Inflammatory macrophage (primary cell): ENCODE measurements around the gene SLC22A1.
"Not testable (repeated sequence)": the region's sequence is repeated elsewhere in the genome, so short reads cannot be mapped to it uniquely, and the experiment has no call there.

Experiments used
- DNase-seq, 2 donors: peaks; one replicate each; pipeline ENCODE4 v3.0.0-alpha.2; 2020 to 2022
- total RNA-seq, 18 experiments: gene quantifications; one replicate each; lab custom pipeline; 2026; ENCODE audit warnings: mixed read lengths in 6 of 18, inconsistent platforms in 2 of 18; lab: John Stamatoyannopoulos, UW

The SLC22A1 gene
- 0.43 to 3.9 (median 1.2) reads per million in 18 experiments for total RNA-seq

DNA sequence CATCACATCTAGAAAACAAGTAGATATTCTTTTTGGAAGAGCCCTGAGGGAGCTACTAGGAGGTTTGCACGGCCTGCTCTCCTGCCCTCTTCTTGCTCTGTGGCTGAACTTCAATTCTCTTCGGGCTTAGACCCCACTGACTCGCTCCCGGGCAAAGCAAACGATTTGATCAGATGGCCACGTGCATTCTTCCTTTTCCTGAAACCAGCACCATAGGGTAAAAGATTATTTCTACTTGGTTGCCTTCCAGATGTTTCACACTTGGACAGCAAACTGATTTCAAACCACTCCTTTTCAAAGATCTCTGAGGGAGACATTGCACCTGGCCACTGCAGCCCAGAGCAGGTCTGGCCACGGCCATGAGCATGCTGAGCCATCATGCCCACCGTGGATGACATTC is at the start of gene SLC22A1:
TSS of gene SLC22A1 (plus strand) at position 258 of the 400 bp plus-strand sequence. CDS start at position 379, 121 bp downstream.
- no peak for DNase-seq

DNA sequence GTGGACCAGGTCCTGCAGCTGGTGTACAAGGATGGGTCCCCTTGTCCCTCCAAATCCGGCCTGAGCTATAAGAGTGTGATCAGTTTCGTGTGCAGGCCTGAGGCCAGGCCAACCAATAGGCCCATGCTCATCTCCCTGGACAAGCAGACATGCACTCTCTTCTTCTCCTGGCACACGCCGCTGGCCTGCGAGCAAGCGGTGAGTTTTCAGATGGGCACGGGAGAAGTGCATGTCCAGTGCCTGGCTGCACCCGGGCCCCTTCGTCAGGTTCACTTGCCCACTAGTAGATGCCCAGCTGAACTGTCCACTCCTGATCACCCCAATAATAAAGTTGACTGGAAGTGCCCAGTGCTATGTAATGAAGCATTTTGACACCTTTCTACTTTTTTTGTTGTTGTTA is 48.3 kb upstream of the SLC22A1 start:
- DNase-seq, result no peak

DNA sequence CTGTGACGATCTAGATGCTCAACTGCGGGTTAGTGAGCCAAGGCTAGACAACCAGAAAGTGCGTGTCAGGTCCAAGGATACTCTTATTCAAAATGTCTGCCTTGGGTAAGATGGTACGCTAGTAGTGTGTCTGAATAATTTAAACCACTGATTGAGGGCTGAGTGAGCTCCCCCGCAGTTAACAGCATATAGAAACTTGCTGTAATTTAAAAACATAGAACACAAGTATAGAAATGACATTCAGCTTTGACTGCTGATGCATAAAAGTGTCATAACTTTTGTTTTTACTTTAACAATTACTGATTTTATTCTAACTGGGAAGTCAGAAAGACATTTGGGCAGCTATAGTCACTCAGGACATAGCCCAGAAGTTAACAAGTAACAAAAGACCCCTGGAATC is 45.6 kb upstream of the SLC22A1 start:
- no peak for DNase-seq

DNA sequence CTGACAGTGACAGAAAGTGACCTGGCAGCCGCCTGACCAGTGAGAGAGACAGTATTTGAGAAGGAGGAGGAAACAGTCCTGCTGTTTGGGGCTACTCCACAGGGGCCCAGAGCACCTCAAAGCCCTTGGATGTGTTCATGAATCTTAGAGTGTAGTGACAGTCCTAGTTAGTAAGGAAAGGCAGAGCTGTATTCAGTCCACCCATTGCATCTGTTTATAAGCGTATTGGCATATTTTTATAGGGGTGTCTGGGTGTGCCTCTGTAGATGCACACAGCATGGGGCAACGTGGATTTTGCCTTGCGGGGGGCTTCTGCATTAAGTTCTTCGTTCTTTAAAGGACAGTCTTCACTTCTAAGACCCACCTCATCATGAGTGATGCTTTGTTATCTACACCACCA is 44.6 kb upstream of the SLC22A1 start:
- DNase-seq, result no peak

DNA sequence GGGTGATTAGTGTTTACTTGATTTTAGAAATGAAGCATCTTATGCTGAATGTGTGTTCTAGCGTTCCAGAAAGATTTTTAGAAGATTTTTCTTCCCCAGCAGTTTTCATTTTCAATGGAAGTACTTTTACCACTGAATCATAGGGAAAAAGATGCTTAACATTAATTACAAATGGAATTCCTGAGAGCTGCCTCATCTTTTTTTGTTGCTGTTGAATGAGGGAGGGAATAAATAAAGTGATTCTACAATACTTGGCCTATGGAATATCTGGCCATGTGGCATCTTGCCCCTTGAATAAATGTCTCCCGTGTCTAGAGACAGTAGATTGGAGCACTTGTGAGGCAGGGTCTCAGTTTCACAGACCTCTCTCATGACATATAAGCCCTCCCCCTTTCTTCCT is 44.1 kb upstream of the SLC22A1 start:
- DNase-seq, result no peak

DNA sequence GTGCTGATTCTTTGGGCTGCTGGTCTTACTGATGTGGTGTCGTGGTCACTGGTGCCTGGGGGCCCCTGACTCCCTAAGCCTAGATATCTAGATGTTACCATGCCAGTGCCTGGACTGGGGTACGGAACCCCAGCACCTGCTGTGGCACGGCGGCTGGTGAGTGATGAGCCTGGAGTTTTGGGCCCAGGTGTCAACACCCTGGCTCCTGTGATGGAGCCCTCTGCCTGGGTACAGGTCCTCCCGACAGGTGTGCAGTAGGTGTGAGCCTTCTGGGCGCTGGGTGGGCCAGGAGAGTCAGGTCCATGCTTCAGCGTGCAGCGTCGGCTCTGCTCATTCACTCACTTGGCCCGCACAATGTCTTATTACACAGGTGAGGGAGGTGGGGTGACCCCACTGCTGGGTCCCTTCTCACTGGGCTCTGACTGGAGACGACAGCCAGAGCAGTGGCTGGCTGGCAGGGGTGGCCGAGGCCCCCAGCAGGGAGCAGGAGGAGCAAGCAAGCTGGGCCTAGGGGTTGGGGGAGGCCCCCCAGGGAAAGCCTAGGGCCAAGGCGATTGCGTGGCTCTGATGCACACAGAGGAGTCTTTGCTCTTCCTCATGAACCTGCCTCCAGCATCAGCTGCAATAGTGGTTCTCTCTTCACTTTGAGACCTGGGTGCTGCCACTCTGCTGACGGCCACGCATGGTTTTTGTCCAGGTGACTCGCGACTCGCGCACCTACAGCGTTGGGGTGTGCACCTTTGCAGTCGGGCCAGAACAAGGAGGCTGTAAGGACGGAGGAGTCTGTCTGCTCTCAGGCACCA is 42.5 kb upstream of the SLC22A1 start:
- DNase-seq, result no peak

DNA sequence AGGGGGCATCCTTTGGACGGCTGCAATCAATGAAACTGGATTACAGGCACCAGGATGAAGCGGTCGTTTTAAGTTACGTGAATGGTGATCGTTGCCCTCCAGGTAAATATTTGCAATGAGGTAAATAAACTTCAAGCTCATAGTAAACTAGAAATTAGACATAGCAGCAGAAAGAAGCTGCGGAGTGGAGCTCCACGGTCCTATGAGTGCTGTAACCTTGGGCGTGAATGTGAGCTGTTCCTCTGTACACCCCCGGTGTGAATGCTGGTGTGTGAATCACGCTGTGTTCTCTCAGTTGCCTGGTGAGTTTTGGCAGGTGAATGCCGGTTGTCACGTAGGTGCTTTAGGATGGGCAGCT is 42.0 kb upstream of the SLC22A1 start:
- no peak for DNase-seq

DNA sequence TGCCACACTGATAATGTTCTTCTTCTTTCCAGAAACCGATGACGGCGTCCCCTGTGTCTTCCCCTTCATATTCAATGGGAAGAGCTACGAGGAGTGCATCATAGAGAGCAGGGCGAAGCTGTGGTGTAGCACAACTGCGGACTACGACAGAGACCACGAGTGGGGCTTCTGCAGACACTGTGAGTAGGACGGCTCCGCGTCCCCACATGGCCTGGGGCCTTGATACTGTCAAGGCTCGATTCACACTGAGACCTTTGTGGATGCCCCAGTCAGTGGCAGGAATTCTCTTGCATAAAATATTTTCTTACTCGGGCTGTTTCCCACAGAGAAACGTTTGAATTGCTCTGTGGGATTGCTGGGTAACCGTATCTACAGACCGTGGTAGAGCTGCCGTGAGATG is 41.5 kb upstream of the SLC22A1 start:
- no peak for DNase-seq

DNA sequence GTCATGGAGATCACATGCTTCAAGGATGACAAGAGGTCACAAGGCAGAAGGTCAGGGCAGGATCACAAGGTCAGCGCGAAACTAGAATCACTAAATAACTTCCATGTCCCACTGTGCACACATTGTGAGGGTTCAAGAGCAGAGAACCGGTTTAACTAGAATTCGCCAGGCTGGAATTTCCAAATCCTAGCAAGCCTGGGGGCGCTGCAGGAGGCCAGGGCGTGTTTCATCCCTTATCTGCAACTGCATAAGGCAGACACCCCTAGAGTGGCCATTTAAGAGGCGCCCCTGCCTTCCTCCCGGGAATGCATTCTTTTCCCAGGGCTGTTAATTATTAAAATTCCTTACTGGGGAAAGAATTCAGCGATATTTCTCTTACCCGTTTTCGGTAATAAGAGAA is 40.2 kb upstream of the SLC22A1 start:
- DNase-seq, result no peak

DNA sequence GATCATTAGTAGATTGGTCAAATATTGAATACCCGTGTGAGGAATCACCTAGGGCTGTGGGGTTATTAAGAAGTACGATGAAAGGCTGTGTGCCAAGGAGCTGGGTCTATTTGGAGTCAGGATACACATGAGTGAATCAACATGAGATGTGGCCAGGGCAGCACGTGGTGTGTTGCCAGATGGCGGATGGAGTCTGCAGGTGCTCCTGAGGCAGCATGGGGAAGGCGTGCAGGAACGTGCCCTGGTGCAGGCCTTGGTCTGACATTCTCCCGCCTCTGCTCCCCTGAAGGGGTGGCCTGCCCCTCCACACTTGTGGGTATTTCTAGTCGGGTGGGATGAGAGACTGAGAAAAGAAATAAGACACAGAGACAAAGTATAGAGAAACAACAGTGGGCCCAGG is 39.0 kb upstream of the SLC22A1 start:
- DNase-seq, result no peak

DNA sequence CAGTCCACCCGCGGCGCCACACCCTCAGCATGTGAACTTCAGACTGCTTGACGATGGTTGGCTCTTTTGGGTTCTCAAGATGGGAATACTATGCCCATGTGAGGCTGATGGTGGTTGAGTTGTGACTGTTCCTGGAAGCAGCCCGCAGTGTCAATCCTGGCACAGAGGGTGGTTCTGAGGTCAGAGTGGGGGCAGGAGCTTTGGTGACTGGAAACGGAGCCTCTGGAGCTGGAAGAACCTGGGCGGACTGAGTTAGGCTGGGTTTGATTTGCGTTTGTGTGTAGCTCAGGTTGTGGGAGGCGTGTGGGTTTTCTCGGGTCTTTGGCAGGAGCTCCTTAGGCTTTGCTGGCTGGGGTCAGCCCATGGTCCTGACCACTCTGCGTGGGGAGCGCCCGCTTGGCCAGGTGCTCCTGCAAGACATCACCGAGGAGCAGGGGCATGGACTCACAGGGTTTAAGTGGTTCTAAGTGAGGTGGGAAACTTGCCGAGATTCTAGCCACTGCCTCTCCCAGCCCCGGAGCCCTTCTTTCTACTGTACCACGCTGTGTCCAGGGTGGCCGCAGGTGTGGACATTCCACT is 37.3 kb upstream of the SLC22A1 start:
- DNase-seq, result no peak

DNA sequence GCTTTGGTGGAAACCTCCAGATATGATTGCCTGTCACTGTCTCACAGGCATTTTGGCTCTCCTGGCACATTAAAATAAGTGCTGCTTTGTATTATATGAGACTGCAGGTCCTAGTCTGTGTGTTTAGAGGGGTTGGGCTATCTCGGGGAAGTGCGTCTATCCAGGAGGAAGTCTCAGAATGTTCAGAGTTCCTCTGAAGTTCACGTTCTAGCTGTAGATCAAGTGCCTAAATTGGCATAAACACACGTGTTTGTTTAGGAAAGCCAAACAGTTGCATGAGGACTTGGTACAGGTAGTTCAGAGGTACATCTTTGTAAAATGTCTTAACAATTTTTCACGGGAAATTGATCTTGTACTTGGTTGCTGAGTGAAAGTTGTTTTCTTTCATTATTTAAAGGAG is 36.4 kb upstream of the SLC22A1 start:
- DNase-seq, result no peak

DNA sequence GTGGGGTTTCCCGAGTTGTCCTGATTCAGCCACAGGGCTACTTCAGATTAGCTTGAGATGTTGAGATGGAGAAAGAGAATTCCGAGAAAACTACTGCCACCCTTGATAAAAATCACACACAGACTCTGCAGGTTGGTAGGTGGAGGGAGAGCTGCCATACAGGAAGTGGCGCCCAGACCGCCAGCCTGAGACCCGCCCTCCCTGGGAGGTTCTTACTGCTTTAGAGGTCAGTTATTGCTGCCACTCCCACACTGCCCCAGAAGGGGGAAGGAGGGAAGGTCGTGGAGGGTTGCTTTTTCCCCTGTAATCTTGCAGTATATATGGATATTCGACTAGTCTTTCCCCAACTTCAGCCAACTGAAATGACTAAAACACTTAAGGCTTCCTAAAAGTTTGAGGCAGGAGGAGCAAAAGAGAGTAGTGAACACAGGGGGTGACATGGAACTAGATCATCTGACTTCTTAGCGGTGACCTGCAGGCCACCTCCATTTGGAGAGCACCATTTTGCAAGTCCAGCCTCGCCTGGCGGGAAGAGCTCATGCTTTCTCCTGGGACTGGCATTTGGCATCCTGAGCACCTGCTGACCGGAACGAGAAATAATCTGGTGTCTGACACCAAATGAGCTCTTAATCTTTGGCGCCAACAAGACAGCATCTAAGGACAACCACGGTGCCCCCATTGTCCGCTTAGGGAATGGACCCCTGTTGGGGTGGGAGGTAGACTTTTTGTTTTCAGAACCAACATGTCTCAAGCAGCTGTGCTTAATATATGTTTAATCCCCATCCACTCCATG is 35.7 kb upstream of the SLC22A1 start:
- no peak for DNase-seq

DNA sequence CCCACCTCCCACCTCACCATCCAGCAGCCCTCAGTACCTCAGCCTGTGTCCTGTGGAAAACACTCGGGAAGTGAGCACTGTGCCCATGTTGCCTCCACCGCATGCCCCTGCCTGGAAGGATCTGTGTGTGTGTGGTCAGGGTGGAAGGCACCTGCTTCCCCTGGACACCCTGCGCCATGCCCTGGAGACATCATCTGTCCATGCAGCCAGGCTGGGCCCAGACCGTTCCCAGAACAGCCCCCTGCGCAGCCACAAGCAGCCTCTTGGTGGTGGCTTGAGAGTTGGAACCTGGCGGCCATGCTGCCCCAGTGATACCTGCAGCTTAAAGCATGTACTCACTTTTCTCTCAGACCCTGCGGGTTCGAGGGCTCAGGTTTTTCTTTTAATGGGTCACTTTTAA is 34.9 kb upstream of the SLC22A1 start:
- no peak for DNase-seq

DNA sequence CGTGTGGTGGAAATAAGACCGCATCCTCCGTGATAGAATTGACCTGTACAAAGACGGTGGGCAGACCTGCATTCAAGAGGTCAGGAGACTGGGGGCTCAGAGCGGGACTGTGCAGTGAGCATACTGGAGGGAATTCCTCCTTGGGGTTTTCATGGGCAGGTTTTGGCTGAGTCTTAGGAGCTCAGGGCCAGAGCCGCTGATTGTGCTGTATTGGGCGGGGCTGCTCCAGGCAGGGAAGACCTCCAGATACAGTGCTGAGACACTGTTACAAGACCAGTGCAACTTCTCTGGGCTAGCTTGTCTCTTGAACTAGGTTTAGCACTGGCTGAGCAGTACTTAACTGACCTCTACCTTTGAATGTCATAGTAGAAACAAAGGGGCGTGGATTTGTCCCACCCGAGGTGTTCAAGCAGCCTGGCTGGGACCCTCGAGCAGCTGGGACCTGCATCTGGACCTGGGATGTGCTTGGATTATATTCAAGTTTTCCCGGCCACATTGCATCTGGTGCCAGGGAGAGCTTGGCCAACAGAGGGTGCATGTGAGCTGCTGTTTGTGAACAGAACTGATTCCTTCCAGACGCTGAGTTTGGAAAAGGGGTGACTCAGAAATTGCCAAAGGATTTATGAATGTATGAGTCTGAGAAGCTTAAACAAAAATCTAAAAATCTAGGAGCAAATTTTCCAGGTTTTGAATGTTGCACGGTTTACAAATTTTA is 33.4 kb upstream of the SLC22A1 start:
- DNase-seq, result peak in 1 of 2 donors; percentile 17

DNA sequence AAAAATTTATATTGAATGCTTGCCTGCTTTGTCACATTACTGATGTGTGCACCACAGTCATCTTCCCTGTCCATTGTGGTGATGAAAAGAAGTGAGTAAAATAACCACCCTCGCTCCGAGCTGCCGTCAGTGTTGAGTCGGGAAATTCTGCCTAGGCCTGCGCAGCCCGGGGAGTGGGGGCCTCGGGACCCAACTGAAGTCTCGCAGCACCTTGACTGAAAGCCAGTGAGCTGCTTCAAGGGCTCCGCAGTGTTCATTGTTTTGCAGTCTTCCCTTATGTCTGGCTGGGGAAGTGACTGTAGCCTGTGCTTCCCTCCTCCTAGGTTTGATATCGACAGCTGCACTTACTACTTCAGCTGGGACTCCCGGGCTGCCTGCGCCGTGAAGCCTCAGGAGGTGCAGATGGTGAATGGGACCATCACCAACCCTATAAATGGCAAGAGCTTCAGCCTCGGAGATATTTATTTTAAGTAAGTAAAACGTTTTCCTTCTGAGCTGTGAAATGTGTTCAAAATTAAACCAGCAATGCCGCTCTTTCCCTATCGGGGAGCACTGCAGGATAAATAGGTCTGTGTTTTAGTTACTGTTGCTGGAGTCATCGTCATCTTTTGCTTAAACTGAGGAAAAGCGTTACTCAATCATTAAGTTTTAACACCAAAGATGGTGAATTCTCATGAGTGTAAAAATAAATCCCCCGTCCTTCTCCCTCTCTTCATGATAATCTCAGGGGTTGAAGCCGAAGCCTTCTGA is 32.7 kb upstream of the SLC22A1 start:
- DNase-seq, result no peak

DNA sequence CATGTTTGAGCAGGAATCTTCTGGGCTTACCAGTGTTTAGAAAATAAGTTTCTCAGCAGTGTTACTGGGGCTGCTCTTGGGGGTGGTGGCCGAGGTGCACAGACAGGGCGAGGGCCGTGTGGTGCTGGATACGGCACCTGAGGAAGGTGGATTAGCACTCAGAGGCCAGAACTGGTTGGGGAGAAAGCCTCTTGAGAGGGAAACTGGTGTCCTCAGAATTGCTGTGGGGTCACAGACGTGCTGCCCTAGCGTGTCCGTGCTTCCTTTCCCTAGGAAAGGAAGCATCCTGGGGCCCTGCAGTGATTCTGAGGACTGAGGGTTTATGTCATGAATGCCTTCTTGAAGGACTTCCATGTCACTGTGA is 32.1 kb upstream of the SLC22A1 start:
- DNase-seq, result no peak

DNA sequence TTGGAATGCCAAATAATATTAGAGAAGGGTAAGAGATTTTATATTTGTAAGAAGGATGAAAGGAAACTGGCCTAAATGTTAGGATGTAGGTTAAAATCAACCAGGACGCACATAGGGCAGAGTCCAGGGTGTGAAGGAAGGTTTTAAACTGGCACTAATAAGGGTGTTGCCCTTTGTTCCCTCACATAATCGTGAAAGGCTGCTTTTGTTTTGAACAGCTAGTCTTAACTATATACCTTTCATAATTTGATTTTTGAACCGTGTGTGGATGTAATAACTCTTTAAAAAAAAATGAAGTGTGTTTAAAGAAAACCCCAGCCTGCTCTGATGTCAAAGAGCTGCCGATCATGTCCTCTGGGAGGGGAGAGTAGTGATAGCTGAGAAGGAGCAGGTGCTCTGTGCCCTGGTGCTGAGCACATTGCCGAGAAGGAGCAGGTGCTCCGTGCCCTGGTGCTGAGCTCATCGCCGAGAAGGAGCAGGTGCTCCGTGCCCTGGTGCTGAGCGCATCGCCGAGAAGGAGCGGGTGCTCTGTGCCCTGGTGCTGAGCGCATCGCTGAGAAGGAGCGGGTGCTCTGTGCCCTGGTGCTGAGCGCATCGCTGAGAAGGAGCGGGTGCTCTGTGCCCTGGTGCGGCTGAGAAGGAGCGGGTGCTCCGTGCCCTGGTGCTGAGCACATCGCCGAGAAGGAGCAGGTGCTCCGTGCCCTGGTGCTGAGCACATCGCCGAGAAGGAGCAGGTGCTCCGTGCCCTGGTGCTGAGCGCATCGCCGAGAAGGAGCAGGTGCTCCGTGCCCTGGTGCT is 31.0 kb upstream of the SLC22A1 start:
- DNase-seq, result not testable (repeated sequence)

DNA sequence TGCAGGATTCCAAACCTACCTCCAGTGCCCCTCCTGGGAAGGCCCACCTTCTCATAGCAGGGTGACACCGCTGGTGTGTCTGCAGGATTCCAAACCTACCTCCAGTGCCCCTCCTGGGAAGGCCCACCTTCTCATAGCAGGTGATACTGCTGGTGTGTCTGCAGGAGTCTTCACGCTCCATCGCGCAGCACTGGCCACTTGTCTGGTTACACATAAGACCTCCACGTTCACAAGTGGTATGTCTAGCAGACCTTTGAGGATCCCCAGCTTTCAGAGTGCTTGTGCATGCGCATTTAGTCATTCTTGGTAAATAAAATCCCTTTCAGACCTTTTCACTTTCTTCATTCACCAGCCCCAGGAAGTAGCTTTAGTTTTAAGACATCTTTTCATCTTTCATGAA is 29.4 kb upstream of the SLC22A1 start:
- DNase-seq, result not testable (repeated sequence)

DNA sequence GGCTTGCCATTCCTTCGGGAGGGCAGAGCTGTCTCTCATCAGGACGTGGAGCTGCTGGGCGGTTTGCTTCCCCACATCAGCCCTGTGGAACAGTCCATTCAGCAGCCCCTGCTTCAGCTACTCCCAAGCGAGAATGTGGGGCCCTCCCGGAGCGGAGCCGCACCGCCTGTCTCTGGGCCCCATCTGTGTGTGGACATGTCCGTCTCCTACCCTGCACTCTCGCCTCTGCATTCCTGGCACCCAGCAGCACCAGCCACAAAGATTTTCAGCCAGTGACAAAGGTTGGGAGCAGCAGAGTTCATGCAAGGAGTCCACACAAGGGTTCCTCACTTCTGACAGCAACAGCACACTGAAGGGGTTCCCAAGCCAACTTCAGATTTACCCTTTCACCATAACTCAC is 29.0 kb upstream of the SLC22A1 start:
- no peak for DNase-seq

DNA sequence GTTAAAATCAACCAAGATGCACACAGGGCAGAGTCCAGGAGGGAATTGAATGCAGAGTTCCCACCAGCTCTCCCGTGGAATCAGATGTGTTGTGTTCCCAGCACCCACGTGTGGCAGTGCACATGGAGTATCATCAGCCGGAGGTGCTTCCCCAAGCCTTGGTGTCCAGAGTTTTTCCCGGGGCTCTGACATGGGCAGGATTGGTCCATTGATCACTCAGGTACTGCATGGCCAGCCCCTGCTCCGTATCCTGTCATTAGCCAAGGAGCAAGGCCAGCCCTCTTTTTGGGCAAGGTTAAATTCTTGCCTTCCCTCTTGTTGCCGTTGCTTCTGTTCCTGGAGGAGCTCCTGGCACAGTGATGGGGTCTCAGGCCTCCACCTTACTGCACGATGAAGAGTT is 28.6 kb upstream of the SLC22A1 start:
- no peak for DNase-seq

DNA sequence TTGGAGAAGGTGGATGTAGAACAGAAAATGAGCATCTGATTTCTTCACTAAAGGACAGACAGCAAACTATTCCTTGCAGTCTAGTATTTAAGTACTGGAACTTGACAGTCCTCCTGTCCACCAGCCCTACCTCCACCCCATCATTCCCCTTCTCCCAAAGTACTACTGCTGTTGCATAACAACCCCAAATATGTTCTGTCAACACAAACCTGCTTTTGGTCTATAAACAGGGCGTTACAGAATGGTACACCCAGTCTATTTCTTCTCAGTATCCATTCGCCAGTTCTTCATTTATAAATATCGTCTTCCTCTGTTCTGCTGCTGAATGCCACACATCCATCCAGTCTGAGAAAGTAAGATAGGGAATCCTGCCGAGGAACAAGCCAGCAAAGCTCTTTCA is 27.7 kb upstream of the SLC22A1 start:
- DNase-seq, result no peak
